Amniotic stem cell (primary cell): ENCODE data around the gene P2RY11.

Experiments
- DNase-seq: peaks from one replicate; lab custom pipeline; 2025; lab: John Stamatoyannopoulos, UW

Gene P2RY11

DNA sequence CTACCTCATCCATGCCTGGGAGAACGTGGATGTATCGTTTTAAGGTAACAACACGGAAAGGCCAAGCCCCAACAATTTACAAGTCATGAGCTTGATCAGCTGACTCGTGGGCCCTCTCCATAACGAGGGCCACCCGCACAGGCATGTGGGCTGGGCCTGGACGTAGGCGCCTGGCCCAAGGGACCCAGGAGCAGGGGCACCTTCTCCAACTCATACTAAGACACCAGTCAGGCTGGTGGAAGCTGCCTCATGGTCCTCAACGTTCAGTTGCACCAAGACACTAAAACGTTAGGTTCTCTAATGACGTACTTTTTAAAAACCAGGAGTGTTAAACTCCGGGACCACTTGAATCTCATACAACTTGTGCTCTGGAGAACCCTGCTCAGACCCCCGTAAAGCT, 30.0 kb downstream of the P2RY11 start:
- no peak for DNase-seq

DNA sequence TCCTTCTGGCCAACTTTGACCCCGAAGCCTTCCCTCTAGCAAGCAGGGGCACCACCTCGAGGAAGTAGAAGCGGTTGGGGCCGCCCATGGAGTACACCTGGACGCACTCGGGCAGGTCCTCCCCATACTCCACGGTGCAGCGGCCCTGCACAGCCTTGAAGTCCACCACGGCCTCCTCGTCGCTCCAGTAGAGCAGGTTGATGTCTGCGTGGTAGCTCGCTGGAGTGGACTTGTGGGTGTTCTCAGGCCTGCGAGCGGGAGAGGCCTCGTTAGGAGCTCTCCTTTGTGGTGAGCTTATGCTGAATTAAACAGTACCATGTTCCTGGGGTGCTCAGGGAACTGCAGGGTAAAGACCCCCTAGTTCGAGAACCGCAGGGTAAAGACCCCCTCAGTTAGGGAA, 30.5 kb downstream of the P2RY11 start:
- no peak for DNase-seq

DNA sequence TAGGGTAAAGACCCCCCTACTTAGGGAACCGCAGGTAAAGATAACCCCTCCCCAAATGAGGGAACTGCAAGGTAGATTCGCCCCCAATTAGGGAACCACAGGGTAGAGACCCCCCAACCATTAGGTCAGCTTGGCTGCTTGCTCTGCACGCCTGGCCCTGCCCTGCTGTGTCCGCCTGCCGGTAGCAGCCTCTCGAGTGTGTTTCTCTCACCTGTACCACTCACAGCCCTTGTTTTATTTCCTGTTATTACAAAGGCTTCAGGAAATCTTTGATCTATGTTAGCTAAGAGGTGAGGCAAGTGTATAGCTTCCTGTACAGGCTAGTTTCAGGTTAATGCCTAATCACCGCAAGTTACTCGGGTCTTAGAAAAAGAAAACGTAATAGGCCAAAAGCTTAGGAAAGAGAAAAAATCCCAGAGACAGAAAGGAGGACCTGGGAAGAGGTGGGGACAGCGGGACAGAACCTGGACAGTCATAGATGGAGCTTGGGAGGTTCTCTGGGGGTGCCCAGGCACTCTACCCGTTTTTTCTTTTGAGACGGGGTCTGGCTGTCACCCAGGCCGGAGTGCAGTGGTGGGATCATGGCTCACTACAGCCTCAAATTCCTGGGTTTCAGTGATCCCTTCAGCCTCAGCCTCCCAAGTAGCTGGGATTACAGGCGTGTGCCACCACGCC, 31.3 kb downstream of the P2RY11 start:
- no peak for DNase-seq

DNA sequence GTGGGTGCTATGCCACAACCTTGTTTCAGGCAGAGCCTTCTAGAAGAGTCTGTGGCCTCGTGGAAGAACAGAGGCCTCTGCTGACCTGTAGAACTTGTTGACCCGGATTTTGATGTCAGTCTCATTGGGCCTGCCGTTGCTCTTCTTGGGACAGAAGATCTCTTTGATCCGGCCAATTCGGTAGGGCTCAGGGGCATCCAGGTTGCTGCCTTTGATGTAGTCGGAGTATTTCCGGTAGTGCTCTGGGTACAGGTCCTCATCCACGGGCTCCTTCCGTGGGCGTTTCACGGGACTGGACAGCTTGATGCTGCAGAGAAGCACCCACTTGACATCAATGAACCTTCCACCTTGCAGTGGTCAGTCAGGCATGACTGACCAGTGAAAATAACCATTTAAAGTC, 32.2 kb downstream of the P2RY11 start:
- no peak for DNase-seq

DNA sequence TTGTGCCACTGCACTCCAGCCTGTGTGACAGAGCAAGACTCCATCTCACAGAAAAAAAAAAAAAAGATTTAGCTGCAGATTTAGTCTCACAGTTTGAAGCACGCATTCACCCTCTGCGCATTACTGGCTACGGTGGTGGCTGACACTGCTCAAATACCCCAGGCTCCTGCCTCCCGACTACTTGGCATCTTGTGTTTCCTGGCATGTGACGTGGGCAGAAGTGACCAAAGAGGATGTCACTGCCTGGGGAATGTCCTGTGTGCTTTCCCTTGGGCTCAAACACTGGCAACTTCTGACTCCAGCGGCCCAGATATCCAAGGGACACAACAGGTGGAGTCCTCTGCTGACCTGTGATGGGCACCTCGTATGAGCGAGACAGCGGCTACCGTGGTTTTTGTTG, 32.9 kb downstream of the P2RY11 start:
- no peak for DNase-seq

DNA sequence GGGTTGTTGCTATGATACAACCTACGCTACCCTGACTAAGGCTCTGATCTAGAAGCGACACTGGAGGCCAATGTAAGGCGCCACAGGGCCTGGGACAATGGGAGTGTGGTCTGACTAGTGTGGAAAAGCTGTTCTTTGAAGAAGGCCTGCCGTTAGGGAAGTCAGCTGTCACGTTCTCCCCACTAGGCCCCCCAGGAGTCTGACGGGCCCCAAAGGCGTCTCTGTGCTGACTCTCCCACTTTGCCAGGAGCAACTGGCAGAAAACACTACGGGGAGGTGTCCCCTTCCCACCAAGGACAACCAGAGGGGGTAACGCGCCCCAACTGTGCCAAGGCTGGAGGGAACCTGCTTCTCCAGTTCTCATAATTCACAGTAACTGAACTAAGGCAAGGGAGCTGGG, 33.5 kb downstream of the P2RY11 start:
- no peak for DNase-seq

DNA sequence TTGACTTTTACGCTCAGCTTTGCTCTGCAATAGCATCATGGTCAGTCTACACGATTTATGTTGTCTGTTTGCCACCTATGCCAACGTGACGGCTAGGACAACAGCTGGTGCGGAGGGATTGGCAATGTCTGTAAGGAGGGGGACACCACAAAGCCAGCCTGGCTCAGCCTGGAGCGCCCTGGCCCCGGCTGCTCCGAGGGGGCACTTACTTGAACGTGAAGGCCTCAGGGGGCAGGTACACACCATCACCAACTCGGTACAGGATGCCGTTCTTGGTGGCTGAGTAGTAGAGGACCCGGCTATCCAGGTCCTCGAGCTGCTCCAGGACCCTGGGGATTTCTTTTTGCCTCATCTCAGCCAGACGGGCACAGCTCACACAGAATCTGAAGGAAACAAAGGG, 34.6 kb downstream of the P2RY11 start:
- no peak for DNase-seq

DNA sequence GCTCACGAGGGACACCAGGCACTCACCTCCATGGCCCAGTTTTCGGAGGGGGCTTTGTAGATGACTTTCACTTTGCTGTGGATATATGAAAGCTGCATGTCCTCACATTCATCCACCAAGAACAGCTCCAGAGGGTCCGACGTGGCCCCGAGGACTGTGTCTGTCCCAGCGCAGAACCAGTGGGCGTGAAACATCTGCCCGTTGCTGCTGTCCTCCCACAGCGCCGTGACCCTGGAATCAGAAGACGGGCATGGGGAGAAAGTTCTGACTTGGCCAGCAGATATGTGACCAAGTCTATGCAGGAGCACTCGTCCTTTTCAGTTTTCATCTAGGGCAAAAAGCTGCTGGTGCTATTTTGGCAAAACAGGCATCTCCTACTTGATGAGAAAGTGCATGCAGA, 37.9 kb downstream of the P2RY11 start:
- DNase-seq, result no peak

DNA sequence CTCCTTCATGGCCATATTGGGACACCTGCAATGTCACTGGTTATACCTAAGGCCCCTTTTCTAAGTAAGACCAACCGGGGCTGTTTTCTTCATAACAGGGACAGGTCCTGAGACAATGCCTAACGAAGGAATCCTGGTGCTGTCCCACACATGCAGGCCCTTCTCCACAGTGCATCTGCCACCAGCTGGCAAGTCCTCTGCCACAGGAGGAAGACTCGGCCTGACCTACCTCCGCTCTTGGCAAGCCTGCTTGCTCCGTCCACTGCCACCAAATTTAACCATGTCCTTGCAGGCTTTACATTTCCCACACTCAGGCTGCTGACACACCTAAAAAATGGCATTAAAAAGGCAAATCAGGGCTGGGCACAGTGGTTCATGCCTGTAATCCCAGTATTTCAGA, 40.0 kb downstream of the P2RY11 start:
- no peak for DNase-seq

DNA sequence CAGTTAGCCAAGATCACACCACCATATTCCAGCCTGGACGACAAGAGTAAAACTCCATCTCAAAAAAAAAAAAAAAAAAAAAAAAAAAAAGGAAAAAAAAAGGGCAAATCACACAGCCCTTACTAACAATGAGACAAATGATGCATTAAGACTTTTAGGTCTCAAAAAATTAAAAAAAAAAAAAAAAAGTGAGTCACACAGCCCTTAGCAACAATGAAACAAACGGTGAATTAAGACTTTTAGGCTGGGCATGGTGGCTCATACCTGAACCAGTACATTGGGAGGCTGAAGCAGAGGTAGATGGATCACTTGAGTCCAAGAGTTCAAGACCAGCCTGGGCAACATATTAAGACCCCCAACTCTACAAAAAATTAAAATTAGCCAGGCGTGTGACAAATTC, 40.6 kb downstream of the P2RY11 start:
- no peak for DNase-seq

DNA sequence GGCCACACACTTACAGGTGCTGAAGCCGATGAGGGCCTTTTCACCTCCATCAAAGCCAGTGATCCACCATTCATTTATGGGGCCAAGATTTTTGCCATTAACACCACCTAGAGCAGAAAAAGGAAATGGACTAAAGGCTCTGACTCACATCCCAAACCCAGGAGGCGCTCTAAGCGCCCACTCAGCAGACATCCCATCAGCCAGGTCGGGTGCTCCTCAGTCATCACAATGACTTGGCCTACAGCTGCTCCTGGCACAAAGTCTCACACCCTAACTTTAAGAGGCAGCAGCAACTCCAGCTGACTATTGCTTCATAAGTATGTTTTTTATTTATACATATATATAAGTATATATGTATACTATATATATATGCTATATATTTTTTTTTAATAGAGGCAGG, 44.3 kb downstream of the P2RY11 start:
- no peak for DNase-seq

DNA sequence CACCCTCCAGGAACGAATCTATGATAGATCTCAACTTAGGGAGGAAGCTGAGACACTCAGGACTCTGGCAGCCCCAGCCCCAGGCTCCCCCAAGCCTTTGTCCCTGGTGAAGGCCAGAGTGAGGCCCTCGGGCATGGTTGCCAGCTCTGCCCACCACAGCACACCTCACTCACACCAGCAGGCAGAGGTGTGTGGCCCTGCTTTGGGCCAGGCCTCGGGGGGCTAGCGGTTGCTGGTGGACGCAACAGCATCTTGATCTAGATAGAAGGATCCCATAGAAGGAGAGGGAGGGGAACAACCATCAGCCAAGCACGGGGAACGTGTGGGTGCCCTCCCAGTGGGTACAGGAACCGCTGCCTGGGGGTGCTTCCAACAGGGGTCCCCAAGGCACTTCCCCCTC, 46.6 kb downstream of the P2RY11 start:
- no peak for DNase-seq

DNA sequence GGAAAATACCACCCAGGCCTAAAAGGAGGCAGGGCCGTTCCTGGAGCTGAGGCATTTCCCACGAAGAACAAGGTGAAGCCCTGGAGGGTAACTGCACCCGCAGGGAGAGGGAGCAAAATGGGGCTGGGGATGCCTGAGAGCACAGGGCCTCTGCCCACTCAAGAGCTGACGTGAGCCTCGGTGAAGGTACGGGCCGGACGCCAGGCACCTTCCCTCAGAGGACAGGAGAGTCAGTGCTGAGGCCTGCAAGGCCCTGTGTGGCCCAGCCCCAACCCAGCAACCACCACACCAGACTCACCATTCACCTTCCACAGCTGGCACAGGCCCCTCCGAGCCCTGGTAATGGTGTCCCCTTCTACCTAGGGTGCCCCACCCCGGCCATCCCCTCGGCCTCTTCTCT, 47.0 kb downstream of the P2RY11 start:
- DNase-seq, result no peak

DNA sequence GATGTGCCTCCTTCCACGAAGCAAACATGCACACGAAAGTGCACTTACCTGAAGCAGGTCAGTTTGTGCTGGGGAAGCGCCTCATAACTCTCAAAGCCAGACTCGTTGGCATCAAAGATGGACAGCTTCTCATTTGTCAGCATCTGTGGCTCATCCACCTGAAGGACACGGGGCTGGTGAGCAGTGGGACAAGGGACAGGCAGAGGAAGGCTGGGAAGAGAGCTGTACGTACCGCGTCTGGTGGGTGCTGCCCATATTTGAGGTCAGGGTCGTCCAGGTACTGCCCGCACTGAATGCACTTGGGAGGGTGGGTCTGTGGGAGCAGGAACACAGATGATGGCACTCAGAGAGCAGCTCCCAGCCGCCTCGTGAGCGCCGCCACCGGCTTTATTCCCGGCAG, 48.1 kb downstream of the P2RY11 start:
- DNase-seq, result no peak

DNA sequence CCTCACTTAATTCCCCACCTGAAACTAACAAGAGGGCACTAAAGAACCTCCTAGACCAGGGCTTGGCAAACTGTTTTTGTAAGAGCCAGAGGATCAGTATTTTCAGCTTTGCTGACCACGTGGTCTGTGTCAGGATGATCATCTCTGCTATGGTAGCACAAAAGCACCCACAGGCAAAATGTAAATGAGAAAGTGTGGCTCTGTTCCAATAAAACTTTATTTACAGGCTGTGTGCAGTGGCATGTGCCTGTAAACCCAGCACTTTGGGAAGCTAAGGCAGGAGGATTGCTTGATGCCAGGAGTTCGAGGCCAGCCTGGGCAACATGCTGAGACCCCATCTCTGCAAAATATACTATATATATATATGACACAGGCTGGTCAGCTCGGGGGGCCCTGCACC, 52.0 kb downstream of the P2RY11 start:
- DNase-seq, result no peak
